NB4 (cell line): Measurements from ENCODE around the gene FAR2.
A peak's percentile ranks its signal among the peaks of the same experiment; 100 is the strongest.

Source experiments
- MYC ChIP-seq: IDR thresholded peaks from 2 replicates; pipeline ENCODE4 v1.6.1; 2011; ENCODE audit warnings: low read depth, low read length
- POLR2A ChIP-seq: IDR thresholded peaks from 2 replicates; pipeline ENCODE4 v1.6.1; 2011; ENCODE audit warnings: mild to moderate bottlenecking; ENCODE audit not compliant: insufficient read length; ENCODE audit errors: extremely low read depth
- TF ChIP-seq, protein P1 (sequence below): IDR thresholded peaks from one replicate; pipeline ENCODE4 v1.5.1; 2012; ENCODE audit warnings: low read depth, low read length
- TF ChIP-seq, protein P2 (sequence below): IDR thresholded peaks from 2 replicates; pipeline ENCODE4 v1.6.1; 2011; ENCODE audit warnings: low read depth, low read length

DNA sequence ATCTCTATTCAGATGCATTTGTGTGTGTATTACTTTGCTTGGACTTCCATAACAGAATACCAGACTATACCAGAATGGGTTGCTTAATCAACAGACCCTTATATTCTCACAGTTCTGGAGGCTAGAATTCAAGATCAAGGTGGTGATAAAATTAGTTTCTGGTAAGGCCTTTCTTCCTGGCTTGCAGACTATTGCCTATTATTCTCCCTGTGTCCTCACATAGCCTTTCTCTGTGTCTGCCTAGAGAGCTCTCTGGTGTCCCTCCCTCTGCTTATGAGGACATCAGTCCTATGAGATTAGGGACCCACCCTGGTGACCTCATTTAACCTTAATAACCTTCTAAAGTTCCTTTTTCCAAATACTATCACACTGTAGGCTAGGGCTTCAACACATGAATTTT is 106.0 kb downstream of the FAR2 start:
- no peak for TF ChIP-seq POLR2A
- TF ChIP-seq, protein P1, sequence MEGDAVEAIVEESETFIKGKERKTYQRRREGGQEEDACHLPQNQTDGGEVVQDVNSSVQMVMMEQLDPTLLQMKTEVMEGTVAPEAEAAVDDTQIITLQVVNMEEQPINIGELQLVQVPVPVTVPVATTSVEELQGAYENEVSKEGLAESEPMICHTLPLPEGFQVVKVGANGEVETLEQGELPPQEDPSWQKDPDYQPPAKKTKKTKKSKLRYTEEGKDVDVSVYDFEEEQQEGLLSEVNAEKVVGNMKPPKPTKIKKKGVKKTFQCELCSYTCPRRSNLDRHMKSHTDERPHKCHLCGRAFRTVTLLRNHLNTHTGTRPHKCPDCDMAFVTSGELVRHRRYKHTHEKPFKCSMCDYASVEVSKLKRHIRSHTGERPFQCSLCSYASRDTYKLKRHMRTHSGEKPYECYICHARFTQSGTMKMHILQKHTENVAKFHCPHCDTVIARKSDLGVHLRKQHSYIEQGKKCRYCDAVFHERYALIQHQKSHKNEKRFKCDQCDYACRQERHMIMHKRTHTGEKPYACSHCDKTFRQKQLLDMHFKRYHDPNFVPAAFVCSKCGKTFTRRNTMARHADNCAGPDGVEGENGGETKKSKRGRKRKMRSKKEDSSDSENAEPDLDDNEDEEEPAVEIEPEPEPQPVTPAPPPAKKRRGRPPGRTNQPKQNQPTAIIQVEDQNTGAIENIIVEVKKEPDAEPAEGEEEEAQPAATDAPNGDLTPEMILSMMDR = no peak
- TF ChIP-seq, protein P2, sequence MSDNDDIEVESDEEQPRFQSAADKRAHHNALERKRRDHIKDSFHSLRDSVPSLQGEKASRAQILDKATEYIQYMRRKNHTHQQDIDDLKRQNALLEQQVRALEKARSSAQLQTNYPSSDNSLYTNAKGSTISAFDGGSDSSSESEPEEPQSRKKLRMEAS = peak; percentile 57
- TF ChIP-seq MYC = 0 out of 2 replicates have a peak, but pooled peaks have one; percentile 59
